ENCODE measurements around the gene ROR2. TPM values are rescaled to one million over a fixed set of nuclear protein-coding genes. Genes with fewer than 3 reads are reported as not detected.

ROR2 gene
- total RNA-seq, 1 experiment from 2014 or later = not detected

- no peak overlapping the region for H3K27ac ChIP-seq
- H3K27me3 ChIP-seq = peaks cover 9% of the 10 kb centered on the region
- no peaks in the 10 kb centered on the region for H3K9me3 ChIP-seq (replicated peaks)
- H3K36me3 ChIP-seq = no peaks in the 10 kb centered on the region
- H3K4me1 ChIP-seq = no peaks in the 10 kb centered on the region
- no peak overlapping the region for H3K4me3 ChIP-seq
- DNase-seq = no peak
Measured at GRCh38 chr9:91724068-91724440, 226.0 kb downstream of the ROR2 start.

DNA sequence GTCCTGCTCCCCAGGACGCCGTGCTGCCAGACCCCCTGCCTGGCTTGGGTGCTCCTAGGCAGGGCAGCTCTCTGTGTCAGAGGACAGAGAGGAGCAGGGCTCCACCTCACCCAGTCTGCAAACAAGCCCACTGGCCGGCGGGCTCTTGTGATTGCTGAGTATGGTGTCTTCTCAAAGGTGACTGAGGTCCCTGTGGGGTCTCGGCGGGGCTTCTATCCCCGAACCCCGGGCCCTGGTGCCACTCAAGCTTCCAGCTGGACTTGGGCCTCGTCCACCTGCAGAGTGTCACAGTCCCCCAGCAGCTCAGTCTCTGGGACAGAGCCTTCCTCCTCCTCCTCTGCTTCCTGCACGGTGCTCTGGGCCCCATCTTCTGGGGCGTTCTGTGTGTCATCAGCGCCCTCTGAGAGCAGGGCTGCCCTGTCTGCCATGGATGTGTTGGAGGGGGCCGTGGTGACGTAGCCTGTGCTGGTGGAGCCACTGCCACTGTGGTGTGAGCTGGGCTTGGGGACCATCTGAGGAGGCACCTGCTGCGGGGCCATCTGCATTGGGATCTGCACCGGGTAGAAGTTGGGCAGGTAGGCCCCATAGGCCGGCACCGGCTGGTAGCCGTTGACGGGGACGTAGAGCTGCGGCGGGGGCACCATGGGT, 226.5 kb downstream of the ROR2 start:
- Histone ChIP-seq H3K4me1 (no peaks in the 10 kb centered on the region), H3K9me3 (replicated peaks) (no peaks in the 10 kb centered on the region), H3K4me3 (no peak overlapping the region), H3K36me3 (no peaks in the 10 kb centered on the region), H3K27ac (no peak overlapping the region), H3K27me3 (peaks cover 9% of the 10 kb centered on the region)
- no peak for DNase-seq

GRCh38 chr9:91720751-91721705, 229.0 kb downstream of the ROR2 start:
- DNase-seq = no peak
- Histone ChIP-seq H3K27me3 (peaks cover 9% of the 10 kb centered on the region; the same call in 1 of the 2 replicates), H3K4me1 (no peaks in the 10 kb centered on the region), H3K36me3 (no peaks in the 10 kb centered on the region), H3K4me3 (no peak overlapping the region), H3K9me3 (replicated peaks) (peaks cover 7% of the 10 kb centered on the region; the same call in 1 of the 2 replicates), H3K27ac (no peak overlapping the region)

- H3K27ac ChIP-seq = no peak overlapping the region
- H3K36me3 ChIP-seq = no peaks in the 10 kb centered on the region
- peaks cover 6% of the 10 kb centered on the region; the same call in 1 of the 2 replicates for H3K27me3 ChIP-seq
- peaks cover 7% of the 10 kb centered on the region; the same call in 1 of the 2 replicates for H3K9me3 ChIP-seq (replicated peaks)
- no peak overlapping the region for H3K4me3 ChIP-seq
- no peaks in the 10 kb centered on the region for H3K4me1 ChIP-seq
- no peak for DNase-seq
Measured at GRCh38 chr9:91720313-91720712, 229.7 kb downstream of the ROR2 start.

DNA sequence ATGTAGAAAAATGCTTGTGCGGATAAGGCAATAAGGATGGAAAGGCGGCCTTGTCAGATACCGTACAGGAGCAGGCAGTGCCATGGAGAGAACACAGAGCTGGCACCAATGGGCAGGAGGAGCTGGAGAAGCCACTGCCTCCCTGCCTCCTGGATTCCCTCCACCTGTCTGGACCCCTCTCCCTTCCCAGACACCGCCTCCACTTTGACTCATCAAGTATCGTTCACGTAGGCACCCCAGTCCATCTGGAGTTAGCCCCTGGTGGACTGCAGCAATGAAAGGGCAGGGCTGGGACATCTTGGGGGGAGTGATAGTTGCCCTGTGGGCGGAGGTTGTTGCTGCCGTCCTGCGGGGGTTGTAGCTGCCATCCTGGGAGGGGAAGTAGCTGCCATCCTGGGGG, 232.0 kb downstream of the ROR2 start:
- no peak overlapping the region for H3K27ac ChIP-seq
- peaks cover 3% of the 10 kb centered on the region; the same call in 1 of the 2 replicates for H3K4me1 ChIP-seq
- peaks cover 5% of the 10 kb centered on the region; the same call in 1 of the 2 replicates for H3K27me3 ChIP-seq
- DNase-seq = no peak
- H3K4me3 ChIP-seq = no peak overlapping the region
- peaks cover 7% of the 10 kb centered on the region; the same call in 1 of the 2 replicates for H3K9me3 ChIP-seq (replicated peaks)
- H3K36me3 ChIP-seq = no peaks in the 10 kb centered on the region

DNA sequence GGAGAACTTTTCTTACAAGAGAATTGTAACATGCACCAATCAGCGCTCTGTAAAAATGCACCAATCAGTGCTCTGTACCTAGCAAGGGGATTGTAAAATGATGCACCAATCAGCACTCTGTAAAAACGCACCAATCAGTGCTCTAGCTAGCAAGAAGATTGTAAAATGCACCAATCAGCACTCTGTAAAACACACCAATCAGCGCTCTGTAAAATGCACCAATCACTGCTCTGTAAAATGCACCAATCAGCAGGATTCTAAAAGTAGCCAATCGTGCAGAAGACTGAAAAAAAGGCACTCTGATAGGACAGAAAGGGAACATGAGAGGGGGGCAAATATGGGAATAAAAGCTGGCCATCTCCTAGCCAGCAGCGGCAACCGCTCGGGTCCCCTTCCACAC, 233.2 kb downstream of the ROR2 start:
- Histone ChIP-seq H3K27me3 (no peaks in the 10 kb centered on the region), H3K9me3 (replicated peaks) (peaks cover 7% of the 10 kb centered on the region; the same call in 1 of the 2 replicates), H3K27ac (no peak overlapping the region), H3K36me3 (no peaks in the 10 kb centered on the region), H3K4me1 (peaks cover 10% of the 10 kb centered on the region), H3K4me3 (no peak overlapping the region)
- DNase-seq = no peak

DNA sequence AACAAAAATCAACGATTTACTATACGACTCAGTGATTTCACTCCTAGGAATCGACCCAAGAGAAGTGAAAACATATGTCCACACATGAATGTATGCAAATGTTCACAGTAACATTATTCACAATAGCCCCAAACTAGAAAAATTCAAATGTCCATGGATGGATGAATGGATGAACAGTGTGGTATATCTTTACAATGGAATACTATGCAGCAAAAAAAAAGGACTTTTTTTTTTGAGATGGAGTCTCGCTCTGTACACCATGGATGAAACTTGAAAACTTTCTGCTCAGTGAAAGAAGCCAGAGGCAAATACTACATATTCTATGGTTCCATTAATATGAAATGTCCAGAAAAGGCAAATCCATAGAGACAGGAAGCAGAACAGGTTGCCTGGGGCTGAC, 233.8 kb downstream of the ROR2 start:
- H3K36me3 ChIP-seq = no peaks in the 10 kb centered on the region
- no peak overlapping the region for H3K4me3 ChIP-seq
- no peaks in the 10 kb centered on the region for H3K27me3 ChIP-seq
- H3K4me1 ChIP-seq = peaks cover 10% of the 10 kb centered on the region
- peaks cover 10% of the 10 kb centered on the region; the same call in 1 of the 2 replicates for H3K9me3 ChIP-seq (replicated peaks)
- DNase-seq = no peak
- no peak overlapping the region for H3K27ac ChIP-seq

GRCh38 chr9:91714874-91715615, 235.0 kb downstream of the ROR2 start:
- Histone ChIP-seq H3K4me3 (no peak overlapping the region), H3K27ac (no peak overlapping the region), H3K4me1 (peaks cover 10% of the 10 kb centered on the region), H3K27me3 (no peaks in the 10 kb centered on the region), H3K9me3 (replicated peaks) (peaks cover 11% of the 10 kb centered on the region; the same call in 1 of the 2 replicates), H3K36me3 (no peaks in the 10 kb centered on the region)
- no peak for DNase-seq

GRCh38 chr9:91714020-91714806, 235.8 kb downstream of the ROR2 start:
- no peak for DNase-seq
- H3K4me3 ChIP-seq = no peak overlapping the region
- H3K36me3 ChIP-seq = no peaks in the 10 kb centered on the region
- H3K4me1 ChIP-seq = peaks cover 10% of the 10 kb centered on the region
- H3K9me3 ChIP-seq (replicated peaks) = peaks cover 11% of the 10 kb centered on the region; the same call in 1 of the 2 replicates
- H3K27ac ChIP-seq = no peak overlapping the region
- no peaks in the 10 kb centered on the region for H3K27me3 ChIP-seq

GRCh38 chr9:91712811-91713210, 237.2 kb downstream of the ROR2 start:
- Histone ChIP-seq H3K4me3 (no peak overlapping the region), H3K4me1 (peaks cover 10% of the 10 kb centered on the region), H3K9me3 (replicated peaks) (peaks cover 11% of the 10 kb centered on the region; the same call in 1 of the 2 replicates), H3K27me3 (no peaks in the 10 kb centered on the region), H3K27ac (peak overlapping the region; percentile 31), H3K36me3 (no peaks in the 10 kb centered on the region)
- peak; percentile 31 to 56 for DNase-seq

DNA sequence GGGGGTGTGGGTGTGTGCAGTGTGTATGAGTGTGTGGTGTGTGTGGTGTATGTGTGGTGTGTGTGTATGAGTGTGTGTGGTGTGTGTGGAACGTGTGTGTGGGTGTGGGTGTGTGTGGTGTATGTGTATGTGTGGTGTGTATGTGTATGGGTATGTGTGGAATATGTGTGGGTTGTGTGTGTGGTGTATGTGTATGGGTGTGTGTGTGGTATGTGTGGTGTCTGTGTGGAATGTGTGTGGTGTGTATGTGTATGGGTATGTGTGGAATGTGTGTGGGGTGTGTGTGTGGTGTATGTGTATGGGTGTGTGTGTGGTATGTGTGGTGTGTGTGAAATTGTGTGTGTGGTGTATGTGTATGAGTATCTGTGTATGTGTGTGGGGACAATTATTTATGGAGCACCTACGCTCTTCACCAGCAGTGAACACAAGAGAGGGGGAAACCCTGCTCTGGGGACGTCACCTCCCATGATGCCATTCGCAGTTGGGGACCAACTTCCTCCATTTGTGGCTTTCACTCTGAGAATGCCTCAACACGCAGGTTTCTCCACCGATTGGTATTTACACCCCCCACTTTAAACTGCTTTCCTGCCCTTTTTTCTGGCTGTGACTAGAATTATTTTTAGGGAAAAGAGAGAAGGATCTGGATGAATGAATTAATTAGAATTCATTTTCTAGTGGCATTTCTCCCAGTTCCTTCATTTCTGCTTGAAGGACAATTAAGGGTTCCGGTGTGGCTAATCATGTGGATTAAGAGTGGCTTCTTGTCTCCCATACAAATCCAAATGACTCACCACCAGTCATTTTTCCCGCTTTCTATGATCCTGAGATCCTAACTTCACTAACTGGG, 238.1 kb downstream of the ROR2 start:
- H3K4me3 ChIP-seq = no peak overlapping the region; the same call in 1 of the 2 replicates
- H3K4me1 ChIP-seq = peaks cover 10% of the 10 kb centered on the region
- H3K36me3 ChIP-seq = no peaks in the 10 kb centered on the region
- no peaks in the 10 kb centered on the region for H3K27me3 ChIP-seq
- peak; percentile 34 to 61 for DNase-seq
- H3K27ac ChIP-seq = peak overlapping the region; percentile 31
- H3K9me3 ChIP-seq (replicated peaks) = peaks cover 11% of the 10 kb centered on the region; the same call in 1 of the 2 replicates

- Histone ChIP-seq H3K36me3 (no peaks in the 10 kb centered on the region), H3K27ac (no peak overlapping the region), H3K4me1 (peaks cover 10% of the 10 kb centered on the region), H3K9me3 (replicated peaks) (peaks cover 8% of the 10 kb centered on the region), H3K4me3 (no peak overlapping the region), H3K27me3 (no peaks in the 10 kb centered on the region)
- DNase-seq = no peak
Measured at GRCh38 chr9:91710158-91710557, 239.9 kb downstream of the ROR2 start.

- H3K4me1 ChIP-seq = no peaks in the 10 kb centered on the region
- no peak overlapping the region for H3K27ac ChIP-seq
- no peak overlapping the region for H3K4me3 ChIP-seq
- no peak for DNase-seq
- H3K9me3 ChIP-seq (replicated peaks) = peaks cover 4% of the 10 kb centered on the region
- no peaks in the 10 kb centered on the region for H3K27me3 ChIP-seq
- no peaks in the 10 kb centered on the region for H3K36me3 ChIP-seq
Measured at GRCh38 chr9:91705386-91705785, 244.6 kb downstream of the ROR2 start.

Measured in SJCRH30 (cell line).